SW480 (cell line): ENCODE measurements around the gene STK11.
"Not testable (repeated sequence)": the region's sequence is repeated elsewhere in the genome, so short reads cannot be mapped to it uniquely, and the experiment has no call there.

Source experiments
- DNase-seq: peaks from one replicate; pipeline ENCODE4 v3.0.0-alpha.2; 2016; ENCODE audit warnings: low spot score

STK11 gene

DNA sequence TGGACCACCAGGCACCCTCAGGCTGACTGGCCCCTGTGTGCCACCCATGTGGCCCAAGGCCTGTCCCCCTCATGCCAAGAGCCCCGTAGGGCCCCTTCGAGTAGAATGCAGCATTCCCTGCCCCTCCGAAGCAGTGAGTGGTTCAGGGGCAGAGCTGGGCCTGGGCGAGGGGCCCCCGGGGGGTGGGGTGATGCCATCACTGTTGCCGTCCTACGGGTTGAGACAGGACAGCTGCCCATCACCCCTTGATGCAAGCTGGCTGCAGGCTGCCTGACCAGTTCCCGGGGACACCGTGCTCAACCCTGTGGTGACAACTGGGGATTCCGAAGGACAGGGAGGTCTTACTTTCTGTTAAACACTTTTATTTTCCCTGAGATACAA is 36.2 kb upstream of the STK11 start:
- DNase-seq: no peak

DNA sequence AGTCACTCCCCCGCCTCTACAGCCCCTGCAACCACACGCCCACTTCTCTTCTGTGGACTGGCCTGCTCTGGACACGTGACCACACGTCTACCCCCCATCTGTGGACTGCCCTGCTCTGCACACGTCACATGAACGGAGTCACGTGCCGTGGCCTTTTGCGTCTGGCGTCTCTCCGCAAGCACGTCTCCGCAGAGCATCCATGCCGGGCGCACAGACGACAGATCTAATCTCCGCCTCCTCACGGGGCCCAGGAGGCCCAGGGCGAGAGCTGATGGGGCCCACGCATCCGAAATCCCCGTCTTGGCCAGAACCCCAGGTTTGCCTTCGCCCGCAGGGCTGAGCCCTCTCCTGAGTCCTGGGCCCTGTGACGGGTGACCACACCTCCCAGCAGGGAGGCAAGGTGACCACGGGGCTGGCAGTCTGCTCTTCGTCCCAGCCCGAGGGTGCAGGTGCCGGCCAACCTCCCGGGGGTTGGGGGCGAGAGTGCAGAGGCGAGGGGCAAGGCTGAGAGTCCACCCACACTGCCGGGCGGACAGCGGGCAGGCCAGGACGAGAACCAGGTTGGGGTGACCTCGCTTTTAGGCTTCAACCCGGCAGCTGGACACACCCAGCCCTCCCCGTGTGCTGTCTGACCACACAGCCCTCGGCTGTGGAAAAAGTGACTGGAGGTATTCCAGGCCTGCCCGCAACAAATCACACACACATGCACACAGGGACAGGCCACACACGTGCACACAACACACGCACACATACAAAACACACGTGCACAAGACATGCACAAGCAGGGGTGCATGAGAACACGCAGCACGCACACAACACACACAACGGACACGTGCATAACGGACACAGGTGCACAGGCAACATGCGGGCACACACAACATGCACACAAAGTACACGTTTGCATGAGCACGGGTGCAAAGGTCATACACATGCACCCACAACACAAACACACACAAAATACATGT is 35.4 kb upstream of the STK11 start:
- DNase-seq: no peak

DNA sequence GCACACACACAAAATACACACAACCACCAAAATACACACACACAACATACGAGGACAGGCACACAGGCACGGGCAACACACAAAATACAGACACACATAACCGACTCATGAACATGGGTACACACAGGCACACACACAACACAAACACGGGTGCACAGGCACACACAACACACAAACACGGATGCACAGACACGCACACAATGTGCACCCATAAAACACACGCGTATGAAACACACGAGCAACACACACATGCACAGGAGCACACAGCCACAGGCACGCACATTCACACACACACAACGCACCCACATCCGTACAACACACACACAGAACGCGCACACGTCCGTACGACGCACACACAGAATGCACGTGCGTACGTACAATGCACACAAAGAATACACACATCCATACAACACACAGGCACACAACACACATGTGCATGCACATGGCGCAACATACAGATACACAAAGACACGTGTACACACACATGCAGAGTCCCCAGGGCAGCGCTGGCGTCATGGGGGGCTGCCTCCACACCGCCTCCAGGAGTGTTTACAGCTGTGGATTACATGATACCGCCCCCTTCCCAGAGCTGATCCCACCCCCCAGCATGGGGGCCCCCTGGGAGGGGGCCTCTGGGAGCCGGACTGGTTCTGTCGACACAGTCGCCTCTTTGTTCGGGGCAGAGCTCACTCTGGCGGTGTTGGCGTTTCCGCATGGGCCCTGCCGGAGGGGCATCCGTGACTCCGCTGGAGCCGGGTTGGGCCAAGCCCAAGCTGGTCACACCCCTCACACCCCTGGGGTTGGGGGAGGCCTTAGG is 34.4 kb upstream of the STK11 start:
- no peak for DNase-seq

DNA sequence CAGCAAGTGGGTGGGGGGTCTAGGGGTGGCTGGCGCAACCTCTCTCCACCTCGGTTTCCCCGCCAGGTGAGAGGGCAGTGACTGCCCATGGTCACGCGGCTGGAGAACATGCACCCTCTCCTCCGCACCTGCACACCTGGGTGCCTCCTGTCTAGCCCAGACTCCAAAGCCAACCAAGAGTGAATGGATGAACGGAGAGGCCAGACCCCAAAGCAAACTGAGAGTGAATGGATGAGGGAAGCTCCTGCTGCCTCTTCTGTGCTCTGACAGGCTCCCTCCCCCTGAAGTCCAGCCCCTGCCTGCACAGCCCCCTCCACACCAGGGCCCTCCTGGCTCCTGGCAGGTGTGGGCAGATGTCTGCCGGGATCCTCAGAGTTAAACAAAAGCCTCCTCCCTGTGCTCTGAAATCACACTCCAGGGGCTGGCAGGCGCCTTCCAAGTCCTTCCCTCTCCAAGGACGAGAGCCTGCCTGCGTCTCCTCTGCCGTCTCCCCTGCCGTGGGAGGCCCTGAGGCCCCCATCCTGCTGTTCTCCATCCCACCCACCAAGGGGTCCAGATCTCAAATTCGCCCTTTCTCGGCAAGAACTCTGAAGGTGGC is 33.7 kb upstream of the STK11 start:
- no peak for DNase-seq

DNA sequence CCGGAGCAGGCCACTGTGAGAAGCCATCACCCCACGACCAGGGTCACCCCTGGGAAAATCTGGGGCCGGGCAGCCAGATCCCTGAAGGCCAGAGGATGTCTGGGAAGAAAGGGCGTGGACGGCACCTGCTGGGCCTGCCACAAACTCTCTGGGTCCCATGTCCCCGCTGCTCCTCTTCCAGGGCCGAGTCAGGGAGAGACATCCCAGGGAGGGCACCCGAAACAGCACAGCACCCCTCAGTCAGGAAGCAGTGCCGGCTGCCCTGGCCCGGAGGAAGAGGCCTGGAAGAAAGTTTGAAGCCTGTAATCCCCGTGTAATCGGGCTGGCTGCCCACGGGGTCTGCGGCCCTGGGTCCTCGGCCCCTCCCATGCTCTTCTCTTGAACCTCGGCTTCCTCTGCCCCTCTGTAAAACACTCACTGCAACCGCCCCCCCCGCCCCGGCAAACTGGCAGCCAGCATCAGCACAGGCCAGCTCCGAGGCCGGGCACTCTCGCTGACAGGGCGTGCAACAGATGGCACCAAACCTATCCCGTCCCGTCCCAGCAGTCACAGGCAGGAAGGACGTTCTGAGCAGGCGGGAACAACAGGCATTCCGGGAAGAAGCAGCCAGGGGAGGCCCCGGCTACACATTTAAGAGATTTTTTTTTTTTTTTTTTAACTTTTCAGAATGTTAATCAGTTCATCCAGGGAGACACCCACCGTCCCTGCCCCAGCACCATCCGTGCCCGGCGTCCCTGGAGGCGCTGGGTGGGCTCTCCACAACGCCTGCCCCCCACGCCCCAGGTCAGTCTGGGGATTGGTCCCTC is 33.0 kb upstream of the STK11 start:
- DNase-seq: peak; percentile 31

DNA sequence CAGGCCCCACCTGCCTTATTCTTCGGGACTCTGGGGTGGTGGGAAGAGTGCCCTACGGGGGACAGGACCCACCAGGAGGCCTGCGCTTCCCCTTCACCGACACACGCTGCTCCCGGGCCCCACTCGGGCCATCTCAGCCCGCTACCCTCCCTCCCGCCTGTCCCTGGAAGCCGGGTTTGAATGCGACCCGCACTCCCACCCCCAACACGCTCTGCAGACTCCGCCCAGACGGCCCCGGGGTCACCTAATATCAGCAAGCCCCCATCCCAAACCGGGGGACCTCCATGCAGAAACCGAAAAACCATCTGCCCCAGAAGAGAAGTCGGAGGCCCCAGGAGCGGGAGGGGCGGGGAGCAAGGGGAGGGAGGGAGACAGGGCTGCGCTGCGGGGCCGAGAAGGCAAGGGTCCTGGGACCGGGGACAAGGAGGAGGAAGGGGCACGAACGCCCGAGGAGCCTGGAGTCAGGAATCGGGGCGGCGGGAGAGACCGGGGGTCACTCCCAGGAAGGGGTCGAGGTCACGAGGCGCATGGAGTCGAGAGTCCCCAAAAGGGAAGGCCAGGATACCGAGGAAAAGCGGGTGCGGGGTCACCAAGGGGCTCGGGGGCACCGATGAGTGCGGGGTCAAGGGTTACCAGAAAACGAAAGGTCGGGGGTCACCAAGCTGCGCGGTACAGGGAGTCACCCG is 32.3 kb upstream of the STK11 start:
- no peak for DNase-seq

DNA sequence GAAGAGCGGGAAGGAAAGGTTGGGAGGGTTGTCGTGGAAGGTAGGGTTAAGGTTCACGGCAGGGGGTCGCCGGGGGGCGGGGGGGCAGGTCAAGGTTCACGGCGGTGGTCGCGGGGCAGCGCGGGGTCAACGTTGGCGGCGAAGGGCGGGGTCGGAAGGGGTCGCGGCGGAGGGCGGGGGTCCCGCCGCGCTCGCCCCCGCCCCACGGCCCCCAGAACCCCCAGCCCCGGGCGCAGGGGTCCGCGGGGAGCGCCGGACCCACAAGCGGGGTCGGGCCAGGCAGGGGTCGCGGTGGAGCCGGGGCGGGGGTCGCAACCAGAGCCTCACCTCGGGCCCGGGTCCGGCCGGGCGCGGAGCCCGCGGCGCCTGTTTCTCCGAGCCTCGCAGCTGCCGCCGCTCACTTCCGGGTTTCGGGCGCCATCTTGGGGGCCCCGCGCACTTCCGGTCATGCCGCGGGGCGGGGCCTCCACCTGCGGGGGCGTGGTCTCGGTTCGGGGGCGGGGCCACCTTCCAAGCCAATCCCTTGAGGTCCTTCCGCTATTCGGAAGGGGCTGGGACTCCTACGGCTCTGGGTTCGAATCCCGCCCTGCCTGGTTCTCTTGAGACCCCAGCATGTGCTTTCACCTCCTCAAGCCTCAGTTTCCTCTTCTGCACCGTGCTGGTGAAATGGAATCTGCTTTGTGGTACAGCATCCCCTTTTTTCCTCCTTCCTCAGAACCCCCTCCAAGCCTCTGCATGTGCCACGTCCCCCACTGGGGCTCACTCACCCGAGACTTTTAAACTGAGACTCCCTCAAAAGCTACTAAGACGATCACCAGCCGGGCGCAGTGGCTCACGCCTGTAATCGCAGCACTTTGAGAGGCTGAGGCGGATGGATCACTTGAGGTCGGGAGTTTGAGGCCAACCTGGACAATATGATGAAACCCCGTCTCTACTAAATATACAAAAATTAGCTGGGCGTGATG is 31.5 kb upstream of the STK11 start, which contains the start of gene SBNO2:
Gene SBNO2, minus strand, starts transcription at position 424 of the 965 bp plus-strand sequence. CDS start 19,992 bp downstream, outside the sequence.
- DNase-seq: peak; percentile 63

DNA sequence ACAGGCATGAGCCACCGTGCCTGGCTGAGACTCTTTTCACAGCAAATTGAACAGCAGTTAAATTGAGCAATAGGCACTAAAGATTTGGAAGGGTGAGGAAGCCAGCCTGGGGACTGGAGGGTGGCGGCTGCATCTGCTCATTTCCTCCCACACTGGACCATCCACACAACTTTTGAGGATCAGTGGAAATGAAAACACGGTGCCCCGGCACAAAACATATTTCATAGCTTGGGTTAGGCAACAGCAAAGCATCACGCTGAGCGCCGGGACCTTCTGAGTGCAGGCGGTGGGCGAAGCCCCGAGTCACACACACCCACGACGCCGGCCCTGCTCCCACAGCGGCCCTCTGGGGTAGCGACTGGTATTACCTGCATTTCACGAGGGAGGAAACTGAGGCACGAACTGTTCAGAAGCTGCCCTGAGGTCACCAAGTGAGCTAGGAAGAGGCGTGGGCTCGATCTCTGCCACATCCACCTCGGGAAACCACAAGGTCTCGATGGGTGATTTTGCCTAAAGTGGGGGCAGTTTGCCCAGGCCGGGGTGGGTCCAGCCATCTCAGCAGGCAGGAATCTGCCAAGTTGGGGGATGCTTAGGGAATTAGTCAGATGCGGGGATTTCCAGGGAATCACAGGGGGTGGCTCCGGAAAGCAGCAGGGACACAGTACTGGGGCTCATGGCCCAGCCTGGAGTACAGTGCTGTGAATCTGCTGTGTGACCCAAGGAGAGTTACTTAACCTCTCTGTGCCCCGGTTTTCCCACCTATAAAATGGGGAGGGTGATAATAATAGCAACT is 28.1 kb upstream of the STK11 start:
- peak; percentile 76 for DNase-seq

DNA sequence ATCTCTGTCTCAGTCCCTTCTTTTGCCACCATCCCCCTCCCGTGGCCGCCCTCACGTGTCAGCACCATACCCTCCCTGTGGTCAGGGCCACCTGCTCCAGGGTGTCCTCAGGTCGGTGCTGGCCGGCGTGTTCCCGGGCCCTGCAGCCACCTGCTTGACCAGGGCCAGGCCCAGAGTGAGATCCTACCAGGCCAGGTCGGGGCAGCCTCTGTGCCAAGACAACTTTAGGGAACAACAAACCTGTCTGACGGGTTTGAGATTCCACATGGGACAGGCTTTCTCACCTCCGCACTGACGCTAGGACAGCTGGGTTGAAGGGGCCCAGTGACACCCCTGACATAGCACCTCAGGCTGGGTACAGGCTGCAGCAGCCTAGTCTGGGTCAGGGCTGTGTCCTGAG is 24.0 kb upstream of the STK11 start:
- no peak for DNase-seq

DNA sequence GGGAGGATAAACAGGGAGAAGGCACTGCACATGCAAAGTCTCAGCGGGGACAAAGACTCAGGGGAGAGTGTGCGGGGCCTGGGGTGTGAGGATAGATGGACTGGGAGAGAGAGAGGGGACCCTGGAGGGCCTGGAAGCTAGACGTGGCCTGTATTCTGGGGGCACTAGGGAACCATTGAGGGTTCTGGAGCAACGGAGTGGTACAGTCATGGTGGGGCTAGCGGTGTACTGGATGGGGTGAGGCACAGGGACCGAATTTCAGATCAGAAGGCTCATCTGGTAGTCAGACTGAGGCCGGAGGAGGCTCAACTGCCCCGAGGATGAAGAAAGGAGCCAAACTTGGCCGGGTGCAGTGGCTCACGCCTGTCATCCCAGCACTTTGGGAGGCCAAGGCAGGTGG is 23.5 kb upstream of the STK11 start:
- DNase-seq: no peak

DNA sequence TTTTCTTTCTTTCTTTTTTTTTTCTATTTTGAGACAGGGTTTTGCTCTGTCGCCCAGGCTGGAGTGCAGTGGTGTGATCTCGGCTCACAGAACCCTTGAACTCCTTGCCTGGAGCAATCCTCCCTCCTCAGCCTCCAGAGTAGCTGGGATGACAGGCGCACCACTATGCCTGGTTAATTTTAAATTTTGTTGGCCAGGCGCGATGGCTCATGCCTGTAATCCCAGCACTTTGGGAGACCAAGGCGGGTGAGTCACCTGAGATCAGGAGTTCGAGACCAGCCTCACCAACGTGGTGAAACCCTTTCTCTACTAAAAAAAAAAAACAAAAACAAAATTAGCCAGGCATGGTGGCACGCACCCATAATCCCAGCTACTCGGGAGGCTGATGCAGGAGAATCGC is 22.9 kb upstream of the STK11 start:
- DNase-seq: no peak

DNA sequence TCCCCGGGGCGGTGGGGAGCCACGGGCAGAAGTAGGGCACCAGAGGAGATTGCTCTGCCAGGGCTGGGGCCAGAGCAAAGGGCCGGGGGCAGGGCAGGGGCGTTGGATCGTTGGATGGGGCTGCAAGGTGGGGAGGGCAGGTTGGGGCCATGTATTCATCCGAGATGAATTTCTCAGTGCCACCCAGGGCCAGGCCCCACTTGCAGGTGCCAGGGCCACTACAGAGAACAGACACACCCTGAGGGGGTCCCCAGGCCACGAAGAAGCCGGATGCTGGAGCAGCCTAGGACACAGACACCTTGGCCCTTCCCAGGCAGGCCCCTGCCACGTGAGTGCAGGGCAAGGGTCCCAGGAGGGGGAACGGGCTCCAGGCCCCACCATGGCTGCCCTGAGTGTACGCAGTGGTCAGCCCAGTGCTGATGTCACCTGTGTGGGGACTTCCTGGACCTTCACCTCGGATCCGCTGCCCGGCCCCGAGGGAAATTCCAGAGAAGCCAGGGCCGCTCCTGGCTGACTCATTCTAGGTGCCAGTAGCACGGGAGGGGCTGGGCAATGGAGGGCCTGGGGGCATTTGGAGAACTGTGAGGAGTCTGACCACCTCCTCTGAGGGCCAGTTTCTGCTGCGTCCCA is 21.9 kb upstream of the STK11 start:
- DNase-seq: peak; percentile 68

DNA sequence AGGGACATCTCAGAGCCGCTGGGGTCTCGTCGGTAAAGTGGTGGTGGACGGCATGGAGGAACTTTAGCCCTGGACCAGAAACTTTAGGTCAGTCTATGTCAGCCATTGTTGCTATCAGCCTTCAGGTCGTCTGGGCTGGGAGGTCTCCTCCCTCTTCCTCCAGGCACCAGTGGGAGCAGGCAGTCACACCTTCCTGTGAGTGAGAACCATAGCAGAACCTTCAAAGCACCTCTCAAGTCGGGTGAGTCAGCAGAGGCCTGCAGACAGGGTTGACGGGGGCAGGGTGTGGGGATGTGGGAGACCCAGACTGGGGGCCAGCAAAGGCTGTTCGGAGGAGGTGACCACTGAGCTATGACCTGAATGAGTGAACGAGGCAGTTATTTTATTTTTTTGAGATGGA is 16.2 kb upstream of the STK11 start:
- DNase-seq: peak; percentile 50

DNA sequence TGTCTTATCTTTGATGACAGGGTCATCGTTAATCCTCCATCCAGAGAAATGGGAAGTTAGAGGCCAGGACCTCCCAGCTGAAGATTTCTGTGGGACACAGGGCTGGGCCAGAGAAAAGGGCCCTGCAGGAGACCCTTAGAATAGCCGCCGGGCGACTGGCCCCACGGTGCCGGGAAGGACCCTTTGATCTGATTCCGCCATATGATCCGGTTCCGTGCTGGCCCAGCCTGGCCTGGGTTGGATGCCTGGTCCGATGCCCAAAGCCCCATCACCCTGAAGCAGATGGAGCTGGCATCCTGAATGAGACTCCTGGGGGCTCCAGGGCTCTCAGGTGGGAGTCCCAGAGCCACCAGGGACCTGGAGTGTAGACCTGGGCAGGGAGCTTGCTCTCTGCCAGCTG is 6.0 kb upstream of the STK11 start:
- no peak for DNase-seq

DNA sequence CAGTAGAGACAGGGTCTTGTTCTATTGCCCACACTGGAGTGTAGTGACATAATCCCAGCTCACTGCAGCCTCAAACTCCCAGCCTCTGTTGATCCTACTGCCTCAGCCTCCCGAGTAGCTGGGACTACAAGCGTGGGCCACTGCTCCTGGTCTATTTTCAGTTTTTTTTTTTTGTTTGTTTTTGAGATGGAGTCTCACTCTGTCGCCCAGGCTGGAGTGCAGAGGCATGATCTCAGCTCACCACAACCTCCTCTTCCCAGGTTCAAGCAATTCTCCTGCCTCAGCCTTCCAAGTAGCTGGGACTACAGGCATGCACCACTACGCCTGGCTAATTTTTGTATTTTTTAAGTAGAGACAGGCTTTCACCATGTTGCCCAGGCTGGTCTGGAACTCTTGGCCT is 5.0 kb upstream of the STK11 start:
- not testable (repeated sequence) for DNase-seq

DNA sequence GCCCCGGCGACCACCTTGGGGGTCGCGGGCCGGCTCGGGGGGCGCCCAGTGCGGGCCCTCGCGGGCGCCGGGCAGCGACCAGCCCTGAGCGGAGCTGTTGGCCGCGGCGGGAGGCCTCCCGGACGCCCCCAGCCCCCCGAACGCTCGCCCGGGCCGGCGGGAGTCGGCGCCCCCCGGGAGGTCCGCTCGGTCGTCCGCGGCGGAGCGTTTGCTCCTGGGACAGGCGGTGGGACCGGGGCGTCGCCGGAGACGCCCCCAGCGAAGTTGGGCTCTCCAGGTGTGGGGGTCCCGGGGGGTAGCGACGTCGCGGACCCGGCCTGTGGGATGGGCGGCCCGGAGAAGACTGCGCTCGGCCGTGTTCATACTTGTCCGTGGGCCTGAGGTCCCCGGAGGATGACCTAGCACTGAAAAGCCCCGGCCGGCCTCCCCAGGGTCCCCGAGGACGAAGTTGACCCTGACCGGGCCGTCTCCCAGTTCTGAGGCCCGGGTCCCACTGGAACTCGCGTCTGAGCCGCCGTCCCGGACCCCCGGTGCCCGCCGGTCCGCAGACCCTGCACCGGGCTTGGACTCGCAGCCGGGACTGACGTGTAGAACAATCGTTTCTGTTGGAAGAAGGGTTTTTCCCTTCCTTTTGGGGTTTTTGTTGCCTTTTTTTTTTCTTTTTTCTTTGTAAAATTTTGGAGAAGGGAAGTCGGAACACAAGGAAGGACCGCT is 729 bp downstream of the STK11 start:
- no peak for DNase-seq

DNA sequence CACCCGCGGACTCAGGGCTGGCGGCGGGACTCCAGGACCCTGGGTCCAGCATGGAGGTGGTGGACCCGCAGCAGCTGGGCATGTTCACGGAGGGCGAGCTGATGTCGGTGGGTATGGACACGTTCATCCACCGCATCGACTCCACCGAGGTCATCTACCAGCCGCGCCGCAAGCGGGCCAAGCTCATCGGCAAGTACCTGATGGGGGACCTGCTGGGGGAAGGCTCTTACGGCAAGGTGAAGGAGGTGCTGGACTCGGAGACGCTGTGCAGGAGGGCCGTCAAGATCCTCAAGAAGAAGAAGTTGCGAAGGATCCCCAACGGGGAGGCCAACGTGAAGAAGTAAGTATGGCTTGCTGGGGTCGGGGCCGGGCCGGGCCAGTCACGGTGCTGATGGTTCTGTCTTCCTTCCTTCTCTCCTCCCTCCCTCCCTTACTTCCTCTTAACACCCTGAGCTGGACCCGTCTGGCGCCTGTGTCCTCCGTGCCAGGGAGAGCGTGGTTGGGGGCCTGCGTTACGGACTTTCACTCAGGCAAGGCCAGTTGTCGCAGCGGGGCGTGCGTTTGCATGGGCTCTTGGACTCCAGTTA is 1.4 kb downstream of the STK11 start:
- DNase-seq: no peak

DNA sequence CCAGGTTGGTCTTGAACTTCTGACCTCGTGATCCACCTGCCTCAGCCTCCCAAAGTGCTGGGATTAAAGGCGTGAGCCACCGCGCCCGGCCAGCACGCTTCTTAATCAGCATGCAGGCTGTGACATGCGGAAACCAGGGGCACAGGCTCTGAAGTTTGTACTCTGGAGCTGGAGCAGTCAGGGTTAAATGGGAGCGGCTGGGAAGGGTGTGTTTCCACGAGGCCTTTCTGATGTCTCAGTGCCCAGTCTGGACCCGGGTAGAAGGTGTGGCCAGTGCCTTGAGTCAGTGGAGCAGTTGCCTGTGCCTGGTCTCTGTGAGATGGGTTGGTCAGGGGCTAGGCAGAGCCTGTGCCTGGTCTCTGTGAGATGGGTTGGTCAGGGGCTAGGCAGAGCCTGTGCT is 3.3 kb downstream of the STK11 start:
- DNase-seq: not testable (repeated sequence)
